IPS-20b (cell line): ENCODE results near the gene TRIP10.
"Not testable (repeated sequence)": the region's sequence is repeated elsewhere in the genome, so short reads cannot be mapped to it uniquely, and the experiment has no call there.

Experiments used
- H3K27ac ChIP-seq: one replicate; pipeline ENCODE4 v1.5.1; 2013; ENCODE audit warnings: low read length
- H3K27me3 ChIP-seq: 2 replicates; pipeline ENCODE4 v1.6.1; 2013; ENCODE audit warnings: mild to moderate bottlenecking, low read length, inconsistent platforms; ENCODE audit not compliant: insufficient read depth
- H3K36me3 ChIP-seq: 2 replicates; pipeline ENCODE4 v1.6.1; 2013; ENCODE audit warnings: low read depth, mild to moderate bottlenecking, inconsistent platforms, low read length, moderate library complexity; ENCODE audit not compliant: insufficient read depth
- H3K4me1 ChIP-seq: 2 replicates; pipeline ENCODE4 v1.6.1; 2013; ENCODE audit warnings: mild to moderate bottlenecking, control low read depth, inconsistent platforms, low read length, moderate library complexity; ENCODE audit not compliant: insufficient read depth
- H3K4me3 ChIP-seq: 2 replicates; pipeline ENCODE4 v1.5.1; 2013; ENCODE audit warnings: mild to moderate bottlenecking, low read length, inconsistent platforms
- H3K9ac ChIP-seq: 2 replicates; pipeline ENCODE4 v1.6.1; 2013; ENCODE audit warnings: low read depth, mild to moderate bottlenecking, inconsistent platforms, low read length, moderate library complexity
- H3K9me3 ChIP-seq: 2 replicates; pipeline ENCODE4 v1.6.1; 2013; ENCODE audit warnings: mild to moderate bottlenecking, low read depth, low read length, inconsistent platforms; ENCODE audit not compliant: insufficient read depth

TRIP10 gene

DNA sequence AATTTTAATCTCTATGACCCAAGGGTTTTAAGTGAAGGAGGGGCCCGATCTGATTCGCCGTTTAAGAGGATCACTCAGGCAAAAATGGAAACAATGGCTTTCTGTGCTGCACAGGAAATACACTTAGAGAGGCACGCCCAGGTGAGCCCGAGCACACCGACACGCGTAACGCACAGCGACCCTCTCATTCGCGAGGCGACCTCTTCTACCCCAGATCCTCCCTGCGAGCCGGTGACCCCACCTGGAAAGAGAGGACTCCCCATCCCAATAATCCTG, 27.5 kb downstream of the TRIP10 start:
- H3K27me3 ChIP-seq: peaks cover 14% of the 10 kb centered on the region; the same call in 1 of the 2 replicates
- peaks cover 5% of the 10 kb centered on the region; the same call in 1 of the 2 replicates for H3K4me1 ChIP-seq
- H3K9me3 ChIP-seq: no peaks in the 10 kb centered on the region
- peak overlapping the region; percentile 88 for H3K4me3 ChIP-seq
- no peak overlapping the region for H3K27ac ChIP-seq
- peak overlapping the region; percentile 36; the same call in 1 of the 2 replicates for H3K9ac ChIP-seq
- H3K36me3 ChIP-seq: no peaks in the 10 kb centered on the region

DNA sequence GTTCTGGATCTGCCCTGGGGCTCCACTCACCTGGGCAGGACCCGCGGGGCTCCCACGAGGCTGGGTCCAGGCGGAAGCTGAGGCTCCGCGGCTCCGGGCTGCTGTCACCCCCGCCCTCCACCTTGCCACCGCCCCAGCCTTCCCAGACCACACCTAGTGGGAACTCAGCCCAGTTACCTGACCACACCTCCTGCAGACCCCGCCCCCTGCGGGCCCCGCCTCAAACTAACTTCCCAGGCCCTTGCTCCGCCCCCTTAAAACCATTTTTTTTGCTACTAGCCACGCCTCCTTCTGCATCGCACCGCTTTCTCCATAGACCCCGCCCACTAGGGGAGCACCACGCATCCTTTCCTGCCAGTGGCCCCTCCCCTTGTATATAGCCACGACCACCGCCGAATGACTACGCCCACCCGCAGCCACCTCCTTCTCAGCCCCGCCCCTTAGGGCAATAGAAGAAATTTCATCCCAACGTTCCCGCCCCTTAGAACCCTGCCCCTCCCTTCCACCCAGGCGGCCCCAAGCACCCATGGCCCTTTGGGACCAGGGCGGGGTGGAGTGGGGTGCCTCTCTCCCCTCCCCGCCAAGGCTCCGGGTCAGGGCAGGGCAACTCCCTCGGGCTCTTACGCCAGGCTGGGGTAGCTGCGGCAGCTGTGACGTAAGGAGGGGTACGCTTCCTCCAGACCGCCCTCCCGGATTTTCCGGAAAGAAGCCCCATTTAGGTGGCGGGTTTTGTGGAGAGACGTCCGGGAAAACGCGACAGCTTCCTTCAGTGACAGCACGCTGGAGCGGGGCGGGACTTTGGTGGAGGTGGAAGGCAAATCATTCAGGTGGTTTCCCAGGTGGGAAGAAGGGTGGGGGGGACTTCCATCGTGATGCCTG, 28.1 kb downstream of the TRIP10 start, which contains the start of gene SH2D3A:
Gene SH2D3A (minus strand): TSS at position 79 of the 879 bp plus-strand sequence. CDS start 3,687 bp downstream, outside the sequence.
- Histone ChIP-seq H3K4me3 (peak within 1 kb of the TSS; percentile 88), H3K9me3 (no peaks in the 10 kb centered on the region), H3K27me3 (peaks cover 14% of the 10 kb centered on the region; the same call in 1 of the 2 replicates), H3K9ac (peak within 1 kb of the TSS; percentile 42; the same call in 1 of the 2 replicates), H3K27ac (no peak within 1 kb of the TSS), H3K36me3 (no peaks in the 10 kb centered on the region), H3K4me1 (peaks cover 5% of the 10 kb centered on the region; the same call in 1 of the 2 replicates)

DNA sequence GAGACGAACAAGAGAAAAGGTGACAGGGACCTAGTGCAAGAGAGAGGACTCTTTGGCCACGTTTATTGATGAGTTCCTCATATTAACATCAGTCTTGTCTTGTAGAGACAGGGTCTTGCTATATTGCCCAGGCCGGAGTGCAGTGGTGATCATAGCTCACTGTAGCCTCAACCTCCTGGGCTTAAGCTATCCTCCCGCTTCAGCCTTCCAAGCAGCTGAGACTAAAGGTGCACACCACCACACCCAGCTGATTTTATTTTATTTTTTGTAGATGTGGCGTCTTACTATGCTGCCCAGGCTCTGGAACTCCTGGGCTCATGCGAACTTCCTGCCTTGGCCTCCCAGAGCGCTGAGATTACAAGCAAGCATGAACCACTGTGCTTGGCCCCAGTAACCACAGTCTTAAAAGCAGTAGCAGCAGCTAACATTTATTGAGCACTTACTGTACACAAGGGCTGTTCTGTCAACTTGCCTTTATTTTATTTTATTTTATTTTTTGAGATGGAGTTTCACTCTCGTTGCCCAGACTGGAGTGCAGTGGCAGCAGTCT, 28.8 kb downstream of the TRIP10 start:
- Histone ChIP-seq H3K27ac (no peak overlapping the region), H3K27me3 (peaks cover 14% of the 10 kb centered on the region; the same call in 1 of the 2 replicates), H3K9me3 (no peaks in the 10 kb centered on the region), H3K4me1 (peaks cover 5% of the 10 kb centered on the region; the same call in 1 of the 2 replicates), H3K36me3 (no peaks in the 10 kb centered on the region), H3K4me3 (peak overlapping the region; percentile 88), H3K9ac (no peak overlapping the region)

DNA sequence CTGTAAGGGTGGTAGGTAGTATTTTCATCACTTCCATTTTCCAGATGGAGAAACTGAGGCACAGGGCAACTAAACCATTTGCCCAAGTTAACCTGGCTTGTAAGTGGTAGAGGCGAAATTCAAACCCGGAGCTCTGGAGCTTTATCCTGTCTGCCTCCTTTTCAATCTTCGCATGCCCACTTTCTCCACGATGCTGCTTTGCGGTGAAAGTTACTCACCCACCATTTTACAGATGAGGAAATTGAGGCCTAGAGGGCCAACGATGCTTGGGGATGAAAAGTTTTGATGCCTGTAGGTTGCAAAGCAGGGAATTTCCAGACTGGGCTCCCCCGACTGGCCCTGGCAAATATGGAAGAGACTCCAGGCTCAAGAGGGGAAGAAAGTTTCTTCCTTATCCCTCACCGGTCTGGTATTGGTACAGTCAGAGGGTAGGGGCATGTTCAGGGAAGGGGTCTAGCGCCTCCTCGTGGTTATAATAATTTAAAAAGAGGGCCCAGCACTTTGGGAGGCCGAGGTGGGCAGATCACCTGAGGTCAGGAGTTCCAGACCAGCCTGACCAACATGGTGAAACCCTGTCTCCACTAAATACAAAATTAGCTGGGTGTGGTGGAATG, 29.6 kb downstream of the TRIP10 start:
- Histone ChIP-seq H3K36me3 (no peaks in the 10 kb centered on the region), H3K9me3 (no peaks in the 10 kb centered on the region), H3K27me3 (peaks cover 14% of the 10 kb centered on the region; the same call in 1 of the 2 replicates), H3K9ac (no peak overlapping the region), H3K4me3 (no peak overlapping the region), H3K4me1 (peaks cover 5% of the 10 kb centered on the region; the same call in 1 of the 2 replicates), H3K27ac (no peak overlapping the region)

DNA sequence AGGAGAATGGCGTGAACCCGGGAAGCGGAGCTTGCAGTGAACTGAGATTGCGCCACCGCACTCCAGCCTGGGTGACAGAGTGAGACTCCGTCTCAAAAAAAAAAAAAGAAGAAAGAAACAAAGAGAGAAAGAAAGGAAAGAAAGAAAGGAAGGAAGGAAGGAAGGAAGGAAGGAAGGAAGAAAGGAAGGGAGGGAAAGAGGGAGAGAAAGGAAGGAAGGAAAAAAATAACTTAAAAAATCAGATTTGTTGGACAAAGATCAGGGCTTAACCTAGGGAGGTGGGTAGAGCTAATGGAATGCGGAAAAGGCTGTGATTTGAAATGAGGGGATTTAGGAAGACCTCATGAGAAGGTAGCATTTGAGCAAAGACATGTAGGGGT, 32.2 kb downstream of the TRIP10 start:
- H3K4me1 ChIP-seq, H3K4me3 ChIP-seq, H3K9me3 ChIP-seq, H3K27ac ChIP-seq, H3K36me3 ChIP-seq, H3K9ac ChIP-seq, H3K27me3 ChIP-seq: not testable (repeated sequence)

DNA sequence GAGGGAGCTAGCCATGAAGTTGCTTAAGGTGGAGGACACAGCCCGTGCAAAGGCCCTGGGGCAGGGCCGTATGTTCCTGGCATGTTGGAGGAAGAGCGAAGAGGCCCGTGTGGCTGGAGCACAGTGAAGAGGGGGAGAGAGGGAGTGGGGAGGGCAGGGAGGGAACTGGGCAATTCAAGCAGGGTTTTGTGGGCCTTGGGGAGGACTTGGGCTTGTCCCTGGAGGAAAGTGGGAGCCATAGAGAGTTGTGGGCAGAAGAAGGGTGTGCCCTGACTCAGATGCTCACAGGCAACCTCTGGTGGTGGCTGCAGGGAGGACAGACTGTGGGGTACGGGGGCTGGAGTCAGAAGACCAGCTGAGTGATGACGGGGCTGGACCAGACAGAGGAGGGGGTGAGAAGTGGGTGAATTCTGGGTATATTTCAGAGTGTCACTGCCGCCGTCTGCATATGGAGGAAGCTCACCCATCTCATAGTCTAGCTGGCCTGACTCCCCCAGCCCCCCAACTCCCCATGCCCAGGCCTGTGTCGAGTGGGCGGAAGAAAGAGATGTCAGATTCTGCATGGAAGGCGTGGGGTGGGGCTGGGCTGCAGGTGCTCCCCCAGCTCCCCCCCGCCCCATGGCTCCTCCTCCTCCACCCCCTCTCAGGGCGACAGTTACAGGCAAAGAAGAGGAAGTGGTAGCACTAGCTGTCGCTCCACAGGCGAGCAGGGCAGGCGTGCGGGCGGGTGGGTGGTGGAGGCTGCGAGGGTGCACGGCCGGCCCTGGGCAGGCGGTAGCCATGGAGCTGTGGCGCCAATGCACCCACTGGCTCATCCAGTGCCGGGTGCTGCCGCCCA, 32.8 kb downstream of the TRIP10 start, which contains the start of gene VAV1:
Gene VAV1 (plus strand): TSS at position 681 of the 838 bp plus-strand sequence. CDS start 100 bp downstream, at position 781.
- Histone ChIP-seq H3K9ac (no peak within 1 kb of the TSS), H3K9me3 (no peaks in the 10 kb centered on the region), H3K36me3 (no peaks in the 10 kb centered on the region), H3K4me3 (no peak within 1 kb of the TSS), H3K27me3 (peaks cover under 1% of the 10 kb centered on the region; the same call in 1 of the 2 replicates), H3K4me1 (no peaks in the 10 kb centered on the region), H3K27ac (no peak within 1 kb of the TSS)

DNA sequence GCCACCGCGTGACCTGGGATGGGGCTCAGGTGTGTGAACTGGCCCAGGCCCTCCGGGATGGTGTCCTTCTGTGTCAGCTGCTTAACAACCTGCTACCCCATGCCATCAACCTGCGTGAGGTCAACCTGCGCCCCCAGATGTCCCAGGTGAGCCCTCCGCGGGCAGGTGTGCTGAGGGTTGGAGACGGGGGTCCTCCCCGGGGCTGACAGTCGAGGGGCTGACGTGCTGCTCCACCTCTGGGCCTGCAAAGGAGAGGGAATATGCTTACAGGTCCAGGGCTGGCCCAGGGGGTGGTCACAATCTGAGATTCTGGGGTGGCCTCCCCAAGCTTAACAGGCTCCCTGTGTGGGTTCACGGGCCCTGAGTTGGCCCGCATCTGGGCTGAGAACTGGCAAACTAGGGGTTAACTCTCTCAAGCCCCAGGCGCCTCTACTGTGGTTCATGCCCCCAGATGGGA, 33.4 kb downstream of the TRIP10 start:
- Histone ChIP-seq H3K27me3 (no peaks in the 10 kb centered on the region), H3K9ac (no peak overlapping the region), H3K36me3 (no peaks in the 10 kb centered on the region), H3K9me3 (no peaks in the 10 kb centered on the region), H3K4me3 (no peak overlapping the region), H3K4me1 (no peaks in the 10 kb centered on the region), H3K27ac (no peak overlapping the region)

DNA sequence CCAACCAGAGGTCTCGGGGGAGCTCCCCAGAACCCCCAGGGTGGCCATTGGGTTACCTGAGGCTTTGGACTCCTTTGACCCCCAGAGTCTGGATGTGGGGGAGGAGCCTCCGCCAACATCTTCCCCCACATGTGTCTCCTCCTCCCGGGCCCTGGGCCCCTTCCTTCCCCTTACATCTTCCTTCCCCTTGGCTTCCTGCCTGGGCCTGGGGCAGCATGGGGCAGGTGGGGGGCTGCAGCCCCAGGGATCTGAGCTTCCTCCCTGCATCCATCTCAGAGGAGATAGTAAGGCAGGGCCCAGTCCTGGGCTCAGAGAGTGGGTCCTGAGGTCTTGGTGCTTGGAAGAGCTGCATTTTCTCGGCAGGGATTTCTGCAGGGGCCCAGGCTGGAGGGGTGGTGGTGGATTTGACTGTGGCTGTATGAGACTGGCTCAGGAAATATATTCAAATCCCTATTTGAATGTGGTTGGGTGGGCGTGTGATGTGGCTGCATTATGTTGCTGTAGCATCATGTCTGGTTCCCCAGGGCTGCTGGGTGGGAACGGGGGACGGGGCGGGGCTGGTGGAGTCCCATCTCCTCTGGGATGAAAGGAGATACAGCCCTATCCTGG, 33.9 kb downstream of the TRIP10 start:
- Histone ChIP-seq H3K36me3 (no peaks in the 10 kb centered on the region), H3K9ac (no peak overlapping the region), H3K4me1 (no peaks in the 10 kb centered on the region), H3K4me3 (no peak overlapping the region), H3K27ac (no peak overlapping the region), H3K27me3 (no peaks in the 10 kb centered on the region), H3K9me3 (no peaks in the 10 kb centered on the region)

DNA sequence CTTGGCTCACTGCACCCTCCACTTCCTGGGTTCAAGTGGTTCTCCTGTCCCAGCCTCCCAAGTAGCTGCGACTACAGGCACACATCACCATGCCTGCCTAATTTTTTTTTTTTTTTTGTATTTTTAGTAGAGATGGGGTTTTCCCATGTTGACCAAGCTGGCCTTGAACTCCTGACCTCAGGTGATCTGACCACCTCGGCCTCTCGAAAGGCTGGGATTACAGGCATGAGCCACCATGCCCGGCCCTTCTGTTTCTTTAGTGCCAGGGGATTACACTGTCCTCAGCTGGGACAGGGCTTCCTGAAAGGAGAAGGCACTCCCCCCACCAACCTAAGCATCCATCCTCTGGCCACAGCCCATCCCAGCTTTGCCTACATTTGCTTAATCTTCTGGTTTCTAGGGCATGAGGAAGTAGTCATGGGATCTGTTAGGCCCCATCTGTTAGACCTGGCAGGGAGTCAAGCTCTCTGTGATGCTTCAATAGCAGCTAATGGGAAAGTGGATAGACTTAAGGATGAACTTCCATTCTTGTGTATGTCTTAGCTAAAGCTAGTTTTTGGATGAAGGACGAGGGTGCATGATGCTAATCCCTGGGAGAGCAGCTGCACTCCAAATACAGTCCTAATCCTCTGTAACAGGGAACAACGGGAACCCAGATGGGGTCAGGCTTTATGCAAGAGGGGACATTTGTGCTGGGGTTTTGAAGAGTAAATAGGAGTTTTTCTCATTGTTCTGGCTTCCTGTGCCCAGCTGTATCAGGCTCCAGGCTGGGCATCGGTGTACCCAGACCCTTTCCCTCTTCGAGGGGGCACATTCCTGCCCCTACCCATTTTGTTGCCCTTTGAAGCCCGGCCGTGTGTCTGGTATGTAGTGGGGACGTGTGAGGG, 35.6 kb downstream of the TRIP10 start:
- no peak overlapping the region for H3K27ac ChIP-seq
- H3K27me3 ChIP-seq: no peaks in the 10 kb centered on the region
- no peaks in the 10 kb centered on the region for H3K9me3 ChIP-seq
- H3K36me3 ChIP-seq: no peaks in the 10 kb centered on the region
- no peak overlapping the region for H3K4me3 ChIP-seq
- no peaks in the 10 kb centered on the region for H3K4me1 ChIP-seq
- H3K9ac ChIP-seq: no peak overlapping the region

DNA sequence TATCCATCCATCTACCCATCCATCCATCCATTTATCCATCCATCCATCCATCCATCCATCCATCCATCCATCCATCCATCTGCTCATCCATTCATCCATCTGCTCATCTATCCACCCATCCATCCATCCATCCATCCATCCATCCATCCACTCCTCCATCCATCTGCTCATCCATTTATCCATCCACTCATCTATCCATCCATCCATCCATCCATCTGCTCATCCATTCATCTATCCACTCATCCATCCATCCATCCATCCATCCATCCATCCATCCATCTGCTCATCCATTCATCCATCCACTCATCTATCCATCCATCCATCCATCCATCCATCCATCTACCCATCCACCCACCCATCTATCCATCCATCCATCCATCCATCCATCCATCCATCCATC, 36.6 kb downstream of the TRIP10 start:
- not testable (repeated sequence) for H3K27ac ChIP-seq, H3K4me3 ChIP-seq, H3K36me3 ChIP-seq, H3K4me1 ChIP-seq, H3K9me3 ChIP-seq, H3K27me3 ChIP-seq, H3K9ac ChIP-seq
